Measurements from ENCODE around the gene MATN1. TPM values are rescaled to one million over a fixed set of nuclear protein-coding genes. Genes with fewer than 3 reads are reported as not detected.

The MATN1 gene
- total and polyA plus RNA-seq, 4 experiments from 2014 or later: 0.12 to 1.2 (median 0.53) TPM; not detected in 1

DNA sequence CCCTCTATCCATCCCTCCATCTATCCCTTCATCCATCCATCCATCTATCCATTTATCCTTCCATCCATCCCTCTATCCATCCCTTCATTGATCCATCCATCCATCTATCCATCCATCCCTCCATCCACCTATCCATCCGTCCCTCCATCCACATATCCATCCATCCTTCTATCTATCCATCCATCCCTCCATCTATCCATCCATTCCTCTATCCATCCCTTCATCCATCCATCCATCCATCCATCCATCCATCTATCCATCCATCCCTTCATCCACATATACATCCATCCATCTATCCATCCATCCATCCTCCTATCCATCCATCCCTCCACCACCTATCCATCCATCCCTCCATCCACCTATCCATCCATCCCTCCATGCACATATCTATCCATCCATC, 23.6 kb downstream of the MATN1 start:
- Mint-ChIP-seq H3K4me1 (no peaks in the 10 kb centered on the region), H3K9me3 (no peaks in the 10 kb centered on the region), H3K27ac (no peak overlapping the region), H3K27me3 (peaks cover 0 to 4% of the 10 kb centered on the region in 2 donors), H3K36me3 (no peaks in the 10 kb centered on the region), H3K4me3 (no peak overlapping the region)
- H3K36me3 ChIP-seq (ENCODE audit: insufficient read depth, low read length): no peaks in the 10 kb centered on the region
- intact Hi-C loops (cut with micrococcal nuclease): no loop called here
- ChIA-PET CTCF (ENCODE audit: partially characterized antibody) (no interaction called here), POLR2A (ENCODE audit: partially characterized antibody) (no interaction called here)
- no peak for DNase-seq
- no peaks in the 10 kb centered on the region for H3K9me3 ChIP-seq (ENCODE audit: control insufficient read depth in 1 of 2, low read length in 2 of 2)
- no peak overlapping the region for H3K27ac ChIP-seq (ENCODE audit: low read depth, low read length)
- H3K27me3 ChIP-seq (ENCODE audit: insufficient read depth, low read length): no peaks in the 10 kb centered on the region
- H3K4me1 ChIP-seq (ENCODE audit: insufficient read depth, low read length): no peaks in the 10 kb centered on the region
- no peak overlapping the region for H3K4me3 ChIP-seq (ENCODE audit: low read length in 2 of 2)

DNA sequence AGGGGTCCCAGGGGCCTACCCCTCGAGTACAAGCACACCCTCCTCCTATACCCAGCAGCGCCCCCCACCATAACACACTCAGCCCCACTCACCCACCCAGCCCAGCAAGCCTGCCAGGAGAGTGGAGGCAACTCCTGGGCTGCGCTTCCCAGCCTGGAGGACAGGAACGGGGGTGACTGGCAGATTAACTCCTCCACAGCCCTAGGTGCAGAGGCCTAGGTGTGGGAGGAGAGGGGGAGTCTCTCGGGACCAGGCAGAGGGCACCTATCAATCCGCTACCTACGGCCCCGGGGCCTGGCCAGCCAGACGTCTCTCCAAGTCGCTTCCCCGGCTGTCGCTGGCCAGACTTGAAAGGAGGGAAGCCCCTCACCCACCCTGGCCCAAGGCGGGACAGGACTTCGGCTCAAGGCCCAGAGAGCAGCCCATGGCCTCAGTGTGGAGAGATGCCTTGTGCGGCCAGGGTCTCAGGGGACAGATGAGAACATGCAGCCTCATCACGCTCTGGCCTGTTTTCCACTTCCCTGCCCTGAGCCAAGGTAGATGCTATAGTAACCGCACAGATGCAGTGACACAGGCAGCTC, 24.9 kb downstream of the MATN1 start:
- ChIA-PET POLR2A (ENCODE audit: partially characterized antibody) (no interaction called here), CTCF (ENCODE audit: partially characterized antibody) (no interaction called here)
- H3K9me3 Mint-ChIP-seq: no peaks in the 10 kb centered on the region
- Histone ChIP-seq H3K36me3 (ENCODE audit: insufficient read depth, low read length) (no peaks in the 10 kb centered on the region), H3K27me3 (ENCODE audit: insufficient read depth, low read length) (no peaks in the 10 kb centered on the region), H3K4me1 (ENCODE audit: insufficient read depth, low read length) (no peaks in the 10 kb centered on the region), H3K27ac (ENCODE audit: low read depth, low read length) (no peak overlapping the region), H3K9me3 (ENCODE audit: control insufficient read depth in 1 of 2, low read length in 2 of 2) (no peaks in the 10 kb centered on the region), H3K4me3 (ENCODE audit: low read length in 2 of 2) (no peak overlapping the region)
- no peaks in the 10 kb centered on the region for H3K36me3 Mint-ChIP-seq
- H3K4me1 Mint-ChIP-seq: no peaks in the 10 kb centered on the region
- intact Hi-C loops (cut with micrococcal nuclease): no loop called here
- H3K27me3 Mint-ChIP-seq: peaks cover 0 to 4% of the 10 kb centered on the region in 2 donors
- no peak overlapping the region for H3K27ac Mint-ChIP-seq
- no peak overlapping the region for H3K4me3 Mint-ChIP-seq
- DNase-seq: no peak

DNA sequence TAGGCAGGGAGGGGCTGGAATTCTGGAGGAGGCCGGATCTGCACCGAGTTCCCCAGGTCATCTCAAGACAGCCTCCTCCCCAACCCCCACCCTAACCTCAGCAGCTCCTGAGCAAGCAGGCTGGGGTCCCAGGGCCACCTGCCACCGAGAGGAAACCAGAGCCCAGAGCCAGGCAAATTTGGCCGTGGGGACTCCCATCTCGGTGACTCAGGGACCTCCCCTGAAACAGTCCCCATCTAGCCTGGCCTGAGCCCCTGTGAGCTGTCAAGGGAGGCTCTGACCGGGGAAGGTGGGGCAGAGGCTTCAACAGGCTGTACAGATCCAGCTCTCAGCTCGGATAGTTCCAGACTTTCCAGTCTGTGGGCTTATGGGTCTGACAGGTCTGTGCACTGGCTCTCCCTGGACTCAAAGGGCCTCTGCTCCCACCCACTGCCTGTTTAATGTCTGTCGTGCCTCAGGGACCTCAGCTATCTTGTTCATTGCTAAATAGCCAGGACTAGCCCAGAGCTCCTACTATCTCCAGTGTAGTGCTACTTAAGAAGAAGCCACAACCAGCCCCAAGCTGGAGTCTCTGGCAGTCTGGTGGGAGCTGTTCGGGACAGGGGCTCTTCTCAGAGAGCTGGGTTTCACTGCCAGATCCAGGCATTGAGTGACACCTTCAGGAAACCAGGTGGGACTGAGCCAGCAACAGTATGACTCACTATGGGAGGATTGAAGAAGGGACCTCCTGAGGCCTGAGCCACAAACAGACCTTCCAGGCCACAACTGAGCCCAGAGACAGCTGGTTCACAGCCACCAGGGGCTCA, 25.6 kb downstream of the MATN1 start:
- POLR2A ChIA-PET (ENCODE audit: partially characterized antibody): no interaction called here
- Mint-ChIP-seq H3K4me3 (no peak overlapping the region), H3K36me3 (no peaks in the 10 kb centered on the region), H3K27me3 (peaks cover 0 to 4% of the 10 kb centered on the region in 2 donors), H3K4me1 (no peaks in the 10 kb centered on the region), H3K27ac (no peak overlapping the region), H3K9me3 (no peaks in the 10 kb centered on the region)
- H3K27ac ChIP-seq (ENCODE audit: low read depth, low read length): no peak overlapping the region
- H3K36me3 ChIP-seq (ENCODE audit: insufficient read depth, low read length): no peaks in the 10 kb centered on the region
- intact Hi-C loops (cut with micrococcal nuclease): no loop called here
- H3K27me3 ChIP-seq (ENCODE audit: insufficient read depth, low read length): no peaks in the 10 kb centered on the region
- DNase-seq: no peak
- no peaks in the 10 kb centered on the region for H3K4me1 ChIP-seq (ENCODE audit: insufficient read depth, low read length)
- CTCF ChIA-PET (ENCODE audit: partially characterized antibody): no interaction called here
- H3K4me3 ChIP-seq (ENCODE audit: low read length in 2 of 2): no peak overlapping the region
- no peaks in the 10 kb centered on the region for H3K9me3 ChIP-seq (ENCODE audit: control insufficient read depth in 1 of 2, low read length in 2 of 2)

DNA sequence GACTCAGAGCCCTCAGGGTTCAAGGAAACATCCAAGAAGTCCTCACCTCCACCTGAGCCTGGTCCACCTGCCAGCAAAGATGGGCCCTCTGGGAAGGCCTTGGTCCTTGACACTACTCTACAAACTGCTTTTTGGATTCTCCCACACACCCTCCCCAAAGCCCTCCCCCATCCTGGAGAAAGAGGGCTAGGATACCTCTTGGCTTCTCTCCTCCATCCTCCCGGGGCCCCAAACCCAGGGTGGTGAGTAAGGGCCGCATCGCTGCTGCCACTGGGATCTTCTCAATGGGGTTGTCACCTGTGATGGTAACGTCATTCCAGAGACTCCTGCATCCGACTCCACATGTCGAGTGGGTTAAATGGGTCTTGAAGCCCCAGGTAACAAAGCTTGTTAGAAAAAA, 26.6 kb downstream of the MATN1 start:
- no peaks in the 10 kb centered on the region for H3K9me3 Mint-ChIP-seq
- no peak overlapping the region for H3K27ac Mint-ChIP-seq
- Histone ChIP-seq H3K27ac (ENCODE audit: low read depth, low read length) (no peak overlapping the region), H3K4me3 (ENCODE audit: low read length in 2 of 2) (no peak overlapping the region), H3K4me1 (ENCODE audit: insufficient read depth, low read length) (no peaks in the 10 kb centered on the region), H3K36me3 (ENCODE audit: insufficient read depth, low read length) (no peaks in the 10 kb centered on the region), H3K9me3 (ENCODE audit: control insufficient read depth in 1 of 2, low read length in 2 of 2) (no peaks in the 10 kb centered on the region), H3K27me3 (ENCODE audit: insufficient read depth, low read length) (no peaks in the 10 kb centered on the region)
- intact Hi-C loops (cut with micrococcal nuclease): no loop called here
- H3K27me3 Mint-ChIP-seq: peaks cover 0 to 7% of the 10 kb centered on the region in 2 donors
- ChIA-PET POLR2A (ENCODE audit: partially characterized antibody) (no interaction called here), CTCF (ENCODE audit: partially characterized antibody) (no interaction called here)
- no peaks in the 10 kb centered on the region for H3K36me3 Mint-ChIP-seq
- peaks cover 0 to 3% (median 0%) of the 10 kb centered on the region in 4 donors for H3K4me1 Mint-ChIP-seq
- DNase-seq: no peak
- no peak overlapping the region for H3K4me3 Mint-ChIP-seq

DNA sequence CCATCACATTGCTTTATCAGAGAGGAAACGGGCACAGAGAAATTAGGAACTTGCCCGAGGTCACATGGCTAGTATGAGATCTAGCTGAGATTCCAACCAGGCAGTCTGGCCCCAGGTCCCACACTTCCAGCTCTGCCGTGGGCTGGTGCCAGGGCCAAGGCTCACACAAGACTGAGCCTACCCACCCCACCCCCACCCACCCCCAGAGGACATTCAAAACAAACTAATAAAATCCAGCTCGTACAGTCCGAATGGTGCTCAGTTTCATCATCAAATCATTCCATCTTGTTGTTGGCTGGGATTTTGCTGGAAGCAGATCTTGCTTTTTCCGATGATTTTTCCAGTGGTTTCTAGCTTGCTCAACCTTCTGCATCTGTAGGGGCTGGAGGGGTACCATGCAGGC, 27.9 kb downstream of the MATN1 start:
- Mint-ChIP-seq H3K4me3 (no peak overlapping the region), H3K36me3 (no peaks in the 10 kb centered on the region), H3K27me3 (peaks cover 2 to 14% of the 10 kb centered on the region in 2 donors), H3K9me3 (no peaks in the 10 kb centered on the region), H3K4me1 (peaks cover 0 to 3% (median 0%) of the 10 kb centered on the region in 4 donors), H3K27ac (no peak overlapping the region)
- no peak for DNase-seq
- no peaks in the 10 kb centered on the region for H3K36me3 ChIP-seq (ENCODE audit: insufficient read depth, low read length)
- H3K9me3 ChIP-seq (ENCODE audit: control insufficient read depth in 1 of 2, low read length in 2 of 2): no peaks in the 10 kb centered on the region
- no peak overlapping the region for H3K27ac ChIP-seq (ENCODE audit: low read depth, low read length)
- H3K27me3 ChIP-seq (ENCODE audit: insufficient read depth, low read length): no peaks in the 10 kb centered on the region
- ChIA-PET CTCF (ENCODE audit: partially characterized antibody) (interaction anchor here (0.7 kb wide), 1 partner anchor 107 kb away, joined by 3 read pairs; no protein-coding TSS in a partner anchor), POLR2A (ENCODE audit: partially characterized antibody) (no interaction called here)
- no peak overlapping the region for H3K4me3 ChIP-seq (ENCODE audit: low read length in 2 of 2)
- intact Hi-C loops (cut with micrococcal nuclease): no loop called here
- no peaks in the 10 kb centered on the region for H3K4me1 ChIP-seq (ENCODE audit: insufficient read depth, low read length)

DNA sequence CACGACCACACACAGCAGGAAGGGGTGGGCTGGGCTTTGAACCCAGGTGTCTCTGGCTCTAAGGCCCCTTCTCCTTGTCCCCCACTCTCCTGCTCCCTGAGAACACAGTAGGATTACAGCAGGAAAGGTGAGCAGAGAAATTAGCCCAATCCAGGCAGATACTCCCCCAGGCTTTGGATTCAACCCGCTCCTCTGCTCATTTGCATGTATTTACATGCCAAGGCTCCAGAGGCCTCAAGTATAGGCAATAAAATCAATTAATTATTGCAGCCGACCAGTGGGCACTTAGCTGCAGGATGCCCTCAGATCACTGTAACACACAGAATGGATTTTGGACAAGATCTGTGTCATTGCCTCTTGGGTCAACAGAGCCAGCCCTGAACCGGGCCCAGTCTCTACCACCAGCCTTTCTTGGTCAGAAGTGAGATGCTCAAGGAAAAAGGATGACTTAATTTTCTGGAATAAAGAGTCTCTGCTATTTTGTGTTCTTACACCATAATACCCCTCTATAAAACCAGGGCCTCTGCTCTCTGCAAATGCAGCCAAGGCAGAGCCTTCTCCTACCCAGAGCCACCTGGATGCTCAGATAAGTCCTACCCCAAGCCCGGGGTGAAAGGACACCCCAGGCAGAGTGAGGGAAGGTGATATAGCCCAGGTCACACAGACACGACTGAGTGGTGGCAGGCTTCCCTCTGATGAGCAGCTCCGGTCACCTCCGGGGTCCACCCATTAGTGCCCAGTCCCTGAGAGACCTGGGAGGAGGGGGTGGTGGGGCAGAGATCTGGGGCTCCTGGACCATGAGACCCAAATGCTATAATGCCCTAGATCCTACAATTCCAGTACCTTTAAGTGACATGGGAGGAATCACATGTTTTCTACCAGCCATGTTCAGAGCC, 28.9 kb downstream of the MATN1 start:
- Histone ChIP-seq H3K4me3 (ENCODE audit: low read length in 2 of 2) (no peak overlapping the region), H3K9me3 (ENCODE audit: control insufficient read depth in 1 of 2, low read length in 2 of 2) (no peaks in the 10 kb centered on the region), H3K27ac (ENCODE audit: low read depth, low read length) (no peak overlapping the region), H3K36me3 (ENCODE audit: insufficient read depth, low read length) (no peaks in the 10 kb centered on the region), H3K4me1 (ENCODE audit: insufficient read depth, low read length) (no peaks in the 10 kb centered on the region), H3K27me3 (ENCODE audit: insufficient read depth, low read length) (no peaks in the 10 kb centered on the region)
- POLR2A ChIA-PET (ENCODE audit: partially characterized antibody): no interaction called here
- no peak overlapping the region for H3K4me3 Mint-ChIP-seq
- DNase-seq: no peak
- H3K27ac Mint-ChIP-seq: no peak overlapping the region
- peaks cover 2 to 17% of the 10 kb centered on the region in 2 donors for H3K27me3 Mint-ChIP-seq
- no peaks in the 10 kb centered on the region for H3K9me3 Mint-ChIP-seq
- intact Hi-C loops (cut with micrococcal nuclease): no loop called here
- no peaks in the 10 kb centered on the region for H3K36me3 Mint-ChIP-seq
- peaks cover 0 to 3% (median 0%) of the 10 kb centered on the region in 4 donors for H3K4me1 Mint-ChIP-seq
- CTCF ChIA-PET (ENCODE audit: partially characterized antibody): interaction anchor here (1.6 kb wide), 1 partner anchor 18 kb away, joined by 3 read pairs; no protein-coding TSS in a partner anchor

DNA sequence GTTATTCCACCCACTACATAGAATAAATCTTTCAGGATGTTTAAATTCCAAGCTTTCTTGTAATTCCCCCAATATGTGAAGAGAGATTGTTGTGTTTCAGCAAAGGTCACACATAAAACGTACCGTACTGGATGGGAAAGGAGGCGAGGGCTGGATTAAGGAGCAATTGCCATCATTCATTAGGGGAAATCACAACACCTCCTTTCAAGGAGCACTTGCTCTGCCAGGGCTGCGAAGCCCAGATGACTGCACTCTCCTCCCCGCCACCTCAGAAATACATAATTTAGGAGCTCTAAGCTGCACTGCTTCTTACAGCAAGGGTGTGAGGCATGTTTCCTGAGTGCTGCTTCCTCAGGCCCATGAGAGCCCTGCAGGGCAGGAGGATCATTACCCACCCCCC, 29.6 kb downstream of the MATN1 start:
- Histone ChIP-seq H3K36me3 (ENCODE audit: insufficient read depth, low read length) (no peaks in the 10 kb centered on the region), H3K4me3 (ENCODE audit: low read length in 2 of 2) (no peak overlapping the region), H3K9me3 (ENCODE audit: control insufficient read depth in 1 of 2, low read length in 2 of 2) (no peaks in the 10 kb centered on the region), H3K27ac (ENCODE audit: low read depth, low read length) (no peak overlapping the region), H3K27me3 (ENCODE audit: insufficient read depth, low read length) (no peaks in the 10 kb centered on the region), H3K4me1 (ENCODE audit: insufficient read depth, low read length) (no peaks in the 10 kb centered on the region)
- intact Hi-C loops (cut with micrococcal nuclease): no loop called here
- Mint-ChIP-seq H3K36me3 (no peaks in the 10 kb centered on the region), H3K9me3 (no peaks in the 10 kb centered on the region), H3K4me3 (no peak overlapping the region), H3K27me3 (peaks cover 2 to 20% of the 10 kb centered on the region in 2 donors), H3K27ac (no peak overlapping the region), H3K4me1 (peaks cover 0 to 3% (median 0%) of the 10 kb centered on the region in 4 donors)
- DNase-seq: no peak
- ChIA-PET CTCF (ENCODE audit: partially characterized antibody) (interaction anchor here (1.6 kb wide), 1 partner anchor 18 kb away, joined by 3 read pairs; no protein-coding TSS in a partner anchor), POLR2A (ENCODE audit: partially characterized antibody) (no interaction called here)
